LNCaP clone FGC (cell line): Measurements from ENCODE around the gene LNX1.

ENCODE experiments used
- DNase-seq: peaks from one replicate; pipeline ENCODE4 v3.0.0-alpha.2; 2011; ENCODE audit warnings: low read depth
- H3K4me3 ChIP-seq: 2 replicates; pipeline ENCODE4 v1.5.1; 2011; ENCODE audit warnings: mild to moderate bottlenecking, low read depth, low read length, control low read depth
- CTCF ChIP-seq: IDR thresholded peaks from 2 replicates; pipeline ENCODE4 v1.5.1; 2012; ENCODE audit warnings: mild to moderate bottlenecking; ENCODE audit not compliant: control insufficient read depth, insufficient read depth; ENCODE audit errors: extremely low read depth

Gene LNX1

GRCh38 chr4:53571936-53572599 is 19.2 kb downstream of the LNX1 start:
- no peak overlapping the region for H3K4me3 ChIP-seq
- no peak for TF ChIP-seq CTCF
- DNase-seq, result no peak

DNA sequence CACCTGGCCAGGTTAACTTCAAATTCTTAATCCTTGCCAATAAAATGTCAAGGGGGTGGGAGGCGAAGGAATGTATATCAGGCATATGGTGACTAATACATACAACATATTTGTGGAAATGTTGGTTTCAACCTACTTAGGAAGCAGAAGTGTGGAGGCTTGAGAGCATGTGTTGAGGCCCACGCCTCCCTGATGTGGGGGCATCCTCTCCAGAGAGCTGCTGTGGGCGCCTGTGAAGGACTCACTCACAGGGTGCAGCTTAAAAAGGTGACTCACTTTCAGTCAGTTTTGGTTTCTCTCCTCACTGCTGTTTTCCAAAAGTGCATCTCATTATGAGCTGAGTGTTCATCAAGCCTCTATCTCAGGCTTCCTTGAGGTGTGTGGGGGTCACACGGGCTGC is 27.5 kb downstream of the LNX1 start:
- TF ChIP-seq CTCF, result no peak
- DNase-seq, result no peak
- H3K4me3 ChIP-seq, result no peak overlapping the region

- H3K4me3 ChIP-seq, result no peak overlapping the region
- no peak for TF ChIP-seq CTCF
- DNase-seq, result no peak
Measured at GRCh38 chr4:53562409-53562808, 28.9 kb downstream of the LNX1 start.

GRCh38 chr4:53559021-53559620 is 32.2 kb downstream of the LNX1 start:
- no peak for TF ChIP-seq CTCF
- H3K4me3 ChIP-seq, result no peak overlapping the region
- no peak for DNase-seq

DNA sequence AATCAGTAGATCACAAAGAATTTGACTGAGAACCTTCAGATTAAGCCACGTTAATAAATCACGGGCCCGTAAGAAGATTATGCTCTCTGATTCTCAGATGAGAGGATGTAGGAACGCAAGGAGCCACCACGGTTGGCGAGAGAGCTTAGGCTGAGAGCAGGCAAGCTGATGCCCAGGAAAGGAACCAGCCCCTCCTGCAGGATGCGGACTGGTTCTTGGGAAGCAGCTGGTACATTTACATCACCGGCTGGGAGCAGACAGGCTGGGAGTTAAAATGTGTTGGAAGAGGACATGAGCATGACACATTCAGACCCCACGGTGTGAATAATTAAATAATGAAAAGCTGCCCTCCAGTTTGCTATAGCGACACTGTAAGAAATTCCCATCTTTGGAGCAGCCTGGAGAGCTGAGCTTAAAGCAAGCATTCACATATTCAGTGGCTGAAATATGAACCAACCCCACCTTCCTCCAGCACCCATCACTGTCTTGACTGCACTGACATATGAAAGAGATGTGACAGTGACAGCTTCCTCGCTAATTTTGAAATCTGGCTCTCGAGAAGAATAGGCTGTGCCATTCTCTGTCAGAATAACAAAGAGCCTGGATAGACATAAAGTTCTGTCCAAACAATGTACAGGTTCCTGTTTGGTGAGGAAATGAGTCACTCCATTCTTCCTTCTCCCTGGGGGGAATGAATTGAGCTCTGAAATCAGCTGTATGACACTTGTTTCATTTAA is 33.1 kb downstream of the LNX1 start:
- no peak for TF ChIP-seq CTCF
- no peak for DNase-seq
- no peak overlapping the region for H3K4me3 ChIP-seq

- H3K4me3 ChIP-seq, result no peak overlapping the region
- TF ChIP-seq CTCF, result no peak
- DNase-seq, result no peak
Measured at GRCh38 chr4:53557669-53558064, 33.6 kb downstream of the LNX1 start.
